Activated CD4-positive, alpha-beta T cell treated with anti-CD3 and anti-CD28 coated beads for 24 hours (primary cell): ENCODE results near the gene SPEM3.
A peak's percentile ranks its signal among the peaks of the same experiment; 100 is the strongest.

Experiments used
- DNase-seq, 2 donors: peaks; one replicate each; pipeline ENCODE4 v3.0.0-alpha.2; 2020; ENCODE audit warnings: low read depth in 2 of 2

SPEM3 gene

DNA sequence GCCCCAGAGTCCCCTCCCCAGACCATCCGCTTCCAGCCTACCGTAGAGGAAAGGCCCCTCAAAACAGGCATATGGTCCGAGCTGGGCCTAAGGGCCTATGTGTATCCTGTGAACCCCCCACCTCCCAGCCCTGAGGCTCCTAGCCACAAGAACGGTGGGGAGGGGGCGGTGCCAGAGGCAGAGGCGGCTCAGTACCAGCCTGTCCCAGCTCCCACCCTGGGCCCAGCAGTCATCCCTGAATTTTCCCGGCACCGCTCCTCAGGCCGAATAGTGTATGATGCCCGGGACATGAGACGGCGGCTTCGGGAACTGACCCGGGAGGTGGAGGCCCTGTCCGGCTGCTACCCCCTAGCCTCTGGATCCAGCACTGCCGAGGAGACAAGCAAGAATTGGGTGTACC, 7.5 kb upstream of the SPEM3 start:
- no peak for DNase-seq

DNA sequence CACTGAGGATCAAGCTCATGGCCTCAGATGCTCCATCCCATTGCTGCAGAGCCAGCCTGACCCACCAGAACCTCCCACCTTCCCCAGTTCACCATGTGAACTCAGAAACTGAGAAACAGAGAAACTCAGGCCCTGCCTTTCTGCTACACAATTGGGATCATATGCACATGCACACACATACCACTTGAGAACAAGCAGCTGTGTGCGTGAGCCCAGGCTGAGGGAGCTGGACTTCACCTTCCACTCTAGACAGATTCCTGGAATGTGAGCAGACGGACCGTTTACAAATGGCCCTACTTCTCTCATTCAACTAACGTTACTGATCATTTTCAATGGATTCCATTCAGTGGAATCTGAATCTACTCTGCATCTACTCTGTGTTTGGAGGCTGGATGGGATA, 5.0 kb upstream of the SPEM3 start:
- no peak for DNase-seq

DNA sequence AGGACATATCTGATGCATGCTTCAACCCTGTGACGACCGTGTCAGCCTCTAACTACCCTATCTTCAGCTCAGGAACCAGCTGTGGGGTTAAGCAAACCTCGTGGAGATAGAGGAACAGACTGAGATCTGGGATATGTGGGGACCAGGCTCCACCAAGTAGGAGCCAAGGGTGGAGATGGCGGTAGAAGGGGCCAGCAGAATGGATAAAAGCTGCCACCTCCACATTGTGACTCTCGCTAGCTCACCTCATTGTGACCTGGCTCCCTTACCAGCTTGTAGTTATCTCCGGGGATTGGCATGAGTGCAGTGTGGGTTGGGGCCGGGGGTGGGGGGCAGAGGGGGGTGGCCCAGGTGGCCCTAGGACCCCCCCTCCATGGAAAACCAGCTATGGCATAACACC, 3.3 kb upstream of the SPEM3 start, which contains the start of gene SPEM2:
SPEM2 (plus strand) TSS at position 301 of the 400 bp plus-strand sequence; CDS start at position 374, 73 bp downstream.
- no peak for DNase-seq

DNA sequence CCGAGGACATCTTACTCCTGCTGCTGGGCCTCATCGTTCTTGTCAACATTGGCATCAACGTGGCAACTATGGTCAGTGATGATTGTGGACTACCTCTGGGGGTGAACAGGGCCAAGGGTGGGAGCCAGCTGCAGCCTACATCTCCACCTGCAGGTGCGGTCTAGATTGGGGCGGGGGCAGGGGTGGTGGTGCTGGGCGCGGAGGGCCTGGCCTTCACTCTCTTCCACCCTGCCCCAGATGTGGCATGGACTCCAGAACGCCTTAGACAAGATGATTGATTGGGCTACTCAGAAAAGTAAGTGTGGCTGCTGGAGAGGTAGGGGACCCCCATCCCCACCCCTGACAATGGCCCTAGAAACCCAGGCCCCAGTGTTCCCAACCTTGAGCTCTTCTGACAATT, 2.9 kb upstream of the SPEM3 start:
- no peak for DNase-seq

DNA sequence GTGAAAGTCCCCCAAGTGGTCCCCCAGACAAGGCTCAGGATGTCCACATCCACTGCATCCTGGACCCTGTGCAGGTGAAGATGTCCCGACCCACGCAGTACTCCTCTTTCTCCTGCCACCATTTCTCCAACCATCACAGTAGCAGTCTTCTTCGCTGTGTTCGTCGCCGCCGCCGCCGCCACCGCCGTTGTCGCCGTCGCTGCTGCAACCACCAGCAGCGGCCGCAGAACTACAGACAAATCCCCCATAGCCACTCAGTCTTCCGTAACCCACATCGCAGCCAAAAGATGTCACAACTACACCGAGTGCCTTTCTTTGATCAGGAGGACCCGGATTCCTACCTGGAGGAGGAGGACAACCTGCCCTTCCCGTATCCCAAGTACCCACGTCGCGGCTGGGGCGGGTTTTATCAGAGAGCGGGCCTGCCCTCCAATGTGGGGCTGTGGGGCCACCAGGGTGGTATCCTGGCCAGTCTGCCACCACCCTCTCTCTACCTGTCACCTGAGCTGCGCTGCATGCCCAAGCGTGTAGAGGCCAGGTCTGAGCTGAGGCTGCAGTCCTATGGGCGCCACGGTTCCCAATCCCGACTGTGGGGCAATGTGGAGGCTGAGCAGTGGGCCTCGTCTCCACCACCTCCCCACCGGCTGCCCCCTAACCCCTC, 2.3 kb upstream of the SPEM3 start:
- no peak for DNase-seq

DNA sequence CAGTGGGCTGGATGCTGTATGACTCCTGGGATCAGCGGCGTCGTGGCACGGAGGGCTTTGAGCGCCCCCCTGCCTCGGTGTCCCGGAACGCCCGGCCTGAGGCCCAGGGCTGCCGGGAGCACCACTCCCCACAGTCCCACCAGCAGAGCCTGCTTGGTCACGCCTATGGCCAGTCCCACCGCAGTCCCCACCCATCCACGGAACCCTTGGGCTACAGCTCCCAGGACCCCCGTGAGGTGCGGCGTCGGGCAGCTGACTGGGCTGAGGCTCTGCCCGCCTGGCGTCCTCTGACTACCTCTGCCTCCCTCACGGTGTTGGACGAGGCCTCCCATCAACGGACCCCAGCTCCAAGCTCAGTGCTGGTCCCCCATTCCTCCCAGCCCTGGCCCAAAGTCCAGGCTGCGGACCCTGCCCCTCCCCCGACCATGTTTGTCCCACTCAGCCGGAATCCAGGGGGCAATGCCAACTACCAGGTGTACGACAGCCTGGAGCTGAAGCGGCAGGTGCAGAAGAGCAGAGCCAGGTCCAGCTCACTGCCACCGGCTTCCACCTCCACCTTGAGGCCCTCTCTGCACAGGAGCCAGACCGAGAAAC, 1.7 kb upstream of the SPEM3 start:
- no peak for DNase-seq

DNA sequence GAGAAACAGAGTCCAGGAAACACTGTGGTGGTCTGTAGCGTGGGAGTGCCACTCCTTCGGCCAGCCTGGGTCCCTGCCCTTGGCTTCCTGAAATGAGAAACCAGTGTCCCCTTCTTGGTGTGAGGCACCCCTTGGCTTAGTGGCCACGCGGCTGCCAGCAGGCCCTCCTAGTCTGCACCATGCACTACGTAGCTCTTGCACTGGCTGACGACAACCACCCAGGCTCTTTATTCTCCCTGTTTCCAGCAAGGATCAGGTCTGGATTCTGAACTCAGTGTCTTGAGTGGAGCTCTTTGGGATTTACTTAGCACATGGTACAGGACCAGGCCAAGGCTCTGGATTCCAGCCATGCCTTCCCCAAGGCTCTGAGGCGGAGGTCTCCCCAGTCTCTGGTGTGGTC, 1.1 kb upstream of the SPEM3 start:
- DNase-seq, result no peak

DNA sequence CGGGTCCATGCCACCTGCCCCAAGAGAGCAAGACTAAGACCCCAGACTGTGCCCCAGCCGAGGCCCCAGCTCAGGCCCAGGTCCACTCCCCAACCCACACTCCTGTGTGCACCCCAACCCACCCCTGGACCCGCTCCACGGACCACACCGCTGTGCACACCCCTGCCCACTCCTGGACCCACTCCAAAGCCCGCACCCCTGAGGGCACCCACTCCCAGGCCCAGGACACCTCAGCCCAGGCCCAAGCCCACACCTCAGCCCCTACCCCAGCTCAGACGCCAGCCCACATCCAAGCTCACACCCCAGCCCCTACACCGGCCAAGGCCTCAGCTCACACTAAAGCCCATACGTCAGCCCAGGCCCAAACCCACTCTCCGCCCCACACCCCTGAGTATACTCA, 1.1 kb downstream of the SPEM3 start:
- no peak for DNase-seq

DNA sequence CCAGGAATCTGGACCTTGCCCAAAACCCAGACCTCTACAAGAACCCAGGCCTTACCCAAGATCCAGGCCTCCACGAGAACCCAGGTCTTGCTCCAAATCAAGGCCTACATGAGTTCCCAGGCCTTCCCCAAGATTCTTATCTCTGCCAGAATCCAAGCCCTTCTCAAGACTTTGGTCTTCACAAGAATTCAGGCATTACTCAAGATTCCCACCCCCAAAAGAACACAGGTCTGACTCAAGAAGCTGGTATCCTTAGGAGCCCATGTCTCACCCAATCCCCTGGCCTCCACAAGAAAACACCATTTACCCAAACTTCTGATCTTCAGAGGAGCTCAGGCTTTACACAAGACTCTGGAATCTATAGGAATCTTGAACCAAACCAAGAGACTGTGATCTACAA, 2.6 kb downstream of the SPEM3 start:
- DNase-seq, result no peak

DNA sequence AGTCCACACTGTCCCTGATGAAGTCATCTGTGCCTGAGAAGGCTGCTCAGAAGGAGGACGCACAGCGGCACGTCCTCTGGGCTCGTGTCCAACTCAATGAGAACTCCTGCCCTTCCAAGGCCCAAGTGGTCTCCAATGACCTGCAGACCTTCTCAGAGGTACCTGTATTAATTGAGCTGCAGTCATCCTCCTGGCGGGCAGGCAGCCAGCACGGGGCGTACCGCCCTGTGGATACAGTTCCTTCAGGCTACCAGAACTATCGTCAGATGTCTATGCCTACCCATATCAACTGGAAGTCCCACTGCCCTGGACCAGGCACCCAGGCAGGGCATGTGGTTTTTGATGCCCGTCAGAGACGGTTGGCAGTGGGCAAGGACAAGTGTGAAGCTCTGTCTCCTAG, 3.6 kb downstream of the SPEM3 start:
- no peak for DNase-seq

DNA sequence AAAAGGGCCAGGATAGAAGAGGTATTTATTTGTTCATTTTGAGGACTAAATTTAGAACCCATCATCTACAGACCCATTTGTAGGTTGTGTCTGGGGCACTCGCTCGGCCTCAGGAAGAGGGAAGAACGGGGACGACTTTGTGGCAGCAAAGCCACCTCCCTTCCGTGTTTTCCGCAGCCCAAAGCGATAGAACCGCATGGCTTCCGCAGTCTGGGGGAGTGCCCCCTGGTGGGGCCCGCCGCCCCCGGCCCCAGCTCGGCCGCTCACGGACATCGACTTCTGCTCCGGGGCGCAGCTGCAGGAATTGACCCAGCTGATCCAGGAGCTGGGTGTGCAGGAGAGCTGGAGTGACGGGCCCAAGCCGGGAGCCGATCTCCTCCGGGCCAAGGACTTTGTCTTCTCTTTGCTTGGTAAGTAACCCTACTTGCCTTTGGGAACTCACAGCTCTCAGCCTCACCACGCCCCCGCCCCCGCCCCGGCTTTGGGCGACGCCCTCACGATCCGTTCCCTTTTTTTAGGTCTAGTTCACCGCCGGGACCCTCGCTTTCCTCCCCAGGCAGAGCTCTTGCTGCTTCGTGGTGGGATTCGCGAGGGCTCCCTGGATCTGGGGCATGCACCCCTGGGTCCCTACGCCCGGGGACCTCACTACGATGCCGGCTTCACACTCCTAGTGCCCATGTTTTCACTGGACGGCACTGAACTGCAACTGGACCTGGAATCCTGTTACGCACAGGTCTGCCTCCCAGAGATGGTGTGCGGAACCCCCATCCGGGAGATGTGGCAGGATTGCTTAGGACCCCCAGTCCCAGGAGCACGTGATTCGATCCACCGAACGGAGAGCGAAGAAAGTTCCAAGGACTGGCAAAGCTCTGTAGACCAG, 7.3 kb downstream of the SPEM3 start:
- DNase-seq, result peak; percentile 29 to 40

DNA sequence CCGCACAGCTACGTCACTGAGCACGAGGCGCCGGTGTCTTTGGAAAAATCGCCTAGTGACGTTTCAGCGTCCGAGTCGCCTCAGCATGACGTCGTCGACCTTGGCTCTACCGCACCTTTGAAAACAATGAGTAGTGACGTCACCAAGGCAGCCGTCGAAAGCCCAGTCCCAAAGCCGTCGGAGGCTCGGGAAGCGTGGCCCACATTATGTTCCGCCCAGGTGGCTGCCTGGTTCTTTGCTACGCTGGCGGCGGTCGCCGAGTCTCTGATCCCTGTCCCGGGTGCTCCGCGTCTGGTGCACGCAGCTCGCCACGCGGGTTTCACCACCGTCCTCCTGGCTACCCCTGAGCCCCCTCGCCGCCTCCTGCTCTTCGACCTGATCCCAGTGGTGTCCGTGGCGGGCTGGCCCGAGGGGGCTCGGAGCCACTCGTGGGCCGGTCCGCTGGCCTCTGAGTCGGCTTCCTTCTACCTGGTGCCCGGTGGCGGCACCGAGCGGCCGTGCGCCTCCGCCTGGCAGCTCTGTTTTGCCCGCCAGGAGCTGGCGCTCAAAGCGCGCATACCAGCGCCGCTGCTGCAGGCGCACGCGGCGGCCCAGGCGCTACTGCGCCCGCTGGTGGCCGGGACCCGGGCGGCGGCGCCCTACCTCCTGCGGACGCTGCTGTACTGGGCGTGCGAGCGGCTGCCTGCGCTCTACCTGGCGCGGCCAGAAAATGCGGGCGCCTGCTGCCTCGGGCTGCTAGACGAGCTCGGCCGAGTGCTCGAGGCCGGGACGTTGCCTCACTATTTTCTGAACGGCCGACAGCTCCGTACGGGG, 8.1 kb downstream of the SPEM3 start:
- DNase-seq, result peak; percentile 65 to 68

DNA sequence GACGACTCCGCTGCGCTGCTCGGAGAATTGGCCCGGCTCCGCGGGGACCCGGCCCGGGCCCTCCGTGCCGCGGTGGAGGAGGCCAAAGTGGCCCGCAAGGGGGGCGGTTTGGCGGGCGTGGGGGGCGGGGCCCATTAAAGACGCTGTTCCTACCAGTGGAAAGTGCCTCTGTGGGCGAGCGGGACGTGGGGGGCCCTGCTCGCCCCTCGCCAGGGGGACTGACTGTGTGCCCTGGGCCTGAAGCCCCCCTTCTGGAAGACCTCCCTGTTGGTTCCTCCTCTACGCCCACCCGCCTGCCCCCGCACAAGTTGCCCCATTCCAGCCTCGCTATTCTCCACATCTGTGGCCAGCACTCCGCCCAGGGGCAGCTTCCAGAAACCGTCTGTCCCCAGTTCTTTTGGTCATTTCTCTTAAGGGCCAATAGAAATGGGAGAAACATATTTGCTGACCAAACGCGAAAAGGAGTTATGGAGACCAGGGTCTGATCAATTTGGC, 8.8 kb downstream of the SPEM3 start:
- no peak for DNase-seq

DNA sequence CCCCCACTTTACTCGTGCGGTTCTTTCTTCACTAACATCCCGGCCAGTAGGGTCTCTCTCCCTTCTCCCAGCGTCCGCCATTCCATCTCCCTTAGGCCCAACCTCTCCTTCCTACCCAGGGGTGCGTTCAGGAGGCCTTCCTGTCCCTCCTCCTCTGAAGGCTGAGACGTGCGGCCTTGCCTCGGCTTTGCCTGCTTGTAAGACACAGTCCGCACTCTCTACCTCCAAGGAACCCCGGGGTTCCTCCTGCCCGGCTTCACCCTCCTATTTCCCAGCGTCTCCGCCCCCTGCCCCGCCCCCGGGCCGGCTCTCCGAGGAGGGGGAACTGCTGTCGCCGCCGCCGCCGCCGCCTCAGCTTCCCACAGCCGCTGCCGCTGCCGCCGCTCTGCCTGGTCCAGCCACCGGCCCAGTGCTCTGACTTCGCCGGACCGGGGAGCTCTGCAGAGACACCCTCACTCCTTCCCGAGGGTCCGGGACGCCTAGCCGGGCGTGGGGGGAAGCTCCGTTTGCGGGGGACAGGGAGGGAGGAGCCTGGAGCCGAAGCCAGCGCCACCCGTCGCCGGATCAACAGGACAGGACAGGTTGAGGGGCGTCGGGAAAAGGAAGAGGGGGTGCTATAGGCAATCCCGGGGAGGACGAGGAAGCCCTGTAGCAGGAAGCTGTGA, 9.4 kb downstream of the SPEM3 start:
- DNase-seq, result peak; percentile 45 to 63

DNA sequence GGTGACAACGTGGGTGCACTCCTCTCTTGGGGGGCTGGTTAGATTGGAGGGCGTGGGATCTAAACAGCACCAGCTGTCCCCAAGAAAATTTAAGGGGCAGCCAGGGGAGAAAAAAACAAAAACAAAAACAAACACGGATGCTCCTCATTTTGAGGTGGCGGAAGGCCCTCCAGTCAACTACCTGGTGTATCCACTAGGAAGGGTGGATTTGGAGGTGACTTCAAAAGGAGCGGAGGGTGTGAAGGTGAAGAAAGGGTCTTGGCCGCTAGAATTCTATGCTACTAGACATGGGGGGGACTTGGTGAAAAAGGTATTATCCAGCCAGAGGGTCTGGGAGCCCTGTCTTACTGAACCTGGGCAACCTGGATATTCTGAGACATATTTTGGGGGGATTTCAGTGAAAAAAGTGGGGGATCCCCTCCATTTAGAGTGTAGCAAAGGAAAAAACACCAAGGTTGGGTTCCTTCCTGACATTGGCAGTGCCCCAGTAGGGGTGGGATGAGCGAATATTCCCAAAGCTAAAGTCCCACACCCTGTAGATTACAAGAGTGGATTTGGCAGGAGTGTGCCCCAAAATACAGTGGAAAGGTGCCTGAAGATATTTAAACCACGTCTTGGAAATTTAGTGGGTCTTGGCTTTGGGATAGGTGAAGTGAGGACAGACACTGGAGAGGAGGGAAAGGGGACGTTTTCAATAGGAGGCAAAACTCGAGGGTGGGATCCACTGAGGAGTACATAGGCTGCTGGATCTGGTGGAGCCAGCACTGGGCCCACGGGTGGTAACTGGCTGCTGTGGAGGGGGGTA, 10.2 kb downstream of the SPEM3 start:
- DNase-seq, result no peak

DNA sequence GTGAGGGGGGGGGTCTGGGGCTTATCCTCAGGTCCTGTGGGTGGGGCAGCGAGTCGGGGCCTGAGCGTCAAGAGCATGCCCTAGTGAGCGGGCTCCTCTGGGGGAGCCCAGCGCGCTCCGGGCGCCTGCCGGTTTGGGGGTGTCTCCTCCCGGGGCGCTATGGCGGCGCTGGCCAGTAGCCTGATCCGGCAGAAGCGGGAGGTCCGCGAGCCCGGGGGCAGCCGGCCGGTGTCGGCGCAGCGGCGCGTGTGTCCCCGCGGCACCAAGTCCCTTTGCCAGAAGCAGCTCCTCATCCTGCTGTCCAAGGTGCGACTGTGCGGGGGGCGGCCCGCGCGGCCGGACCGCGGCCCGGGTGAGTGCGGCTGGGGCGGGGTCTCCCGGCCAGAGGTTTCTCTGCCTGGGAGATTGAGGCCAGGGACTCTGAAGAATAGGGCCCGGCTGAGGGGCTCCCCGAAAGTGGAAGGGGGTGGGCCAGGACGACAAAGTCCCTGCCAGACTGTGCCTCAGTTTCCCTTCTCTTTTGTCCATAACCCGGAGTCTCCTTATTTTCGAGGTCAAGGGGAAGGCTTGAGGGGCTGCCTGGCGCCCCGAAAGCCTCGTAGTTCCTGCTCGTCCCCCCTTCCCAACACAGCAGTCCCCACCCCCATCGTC, 10.9 kb downstream of the SPEM3 start, which contains the start of gene FGF11:
FGF11 (plus strand) TSS at position 51 of the 651 bp plus-strand sequence; CDS start at position 160, 109 bp downstream.
- DNase-seq, result no peak

DNA sequence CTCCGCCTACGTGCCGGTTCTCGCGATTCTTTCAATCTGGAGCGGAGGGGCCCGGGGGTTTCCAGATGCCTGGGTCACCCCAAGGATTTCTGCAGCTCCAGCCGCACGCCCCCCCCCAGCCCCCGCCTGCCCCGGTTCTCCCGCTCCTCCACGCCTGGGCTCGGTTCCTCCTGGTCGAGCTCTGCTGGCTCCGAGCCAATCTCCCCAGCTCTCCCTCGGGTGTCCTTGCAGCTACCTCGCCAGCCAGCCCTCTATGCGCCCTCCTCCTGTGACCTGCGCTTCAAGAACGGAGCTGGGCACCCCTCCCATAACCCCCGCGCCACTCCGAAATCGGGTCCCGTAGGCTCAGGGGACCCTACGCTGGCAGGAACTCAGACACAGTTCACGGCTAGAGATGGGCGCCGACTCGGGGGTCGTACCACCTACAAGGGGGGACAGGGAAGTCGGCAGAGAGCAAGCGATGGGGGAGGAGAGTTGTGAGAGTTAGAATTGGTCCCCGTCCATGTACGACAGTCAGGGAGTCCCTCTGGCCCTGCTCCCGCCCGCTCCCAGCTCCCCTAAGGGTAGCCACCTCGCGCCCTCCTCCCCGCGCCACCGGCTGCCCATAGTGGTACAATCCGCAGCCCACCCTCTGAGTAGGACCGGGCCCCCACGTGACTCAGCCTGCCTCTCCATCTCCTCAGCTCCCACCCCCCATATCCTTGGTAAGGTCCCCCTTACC, 11.6 kb downstream of the SPEM3 start:
- peak in 1 of 2 donors; percentile 48 for DNase-seq

DNA sequence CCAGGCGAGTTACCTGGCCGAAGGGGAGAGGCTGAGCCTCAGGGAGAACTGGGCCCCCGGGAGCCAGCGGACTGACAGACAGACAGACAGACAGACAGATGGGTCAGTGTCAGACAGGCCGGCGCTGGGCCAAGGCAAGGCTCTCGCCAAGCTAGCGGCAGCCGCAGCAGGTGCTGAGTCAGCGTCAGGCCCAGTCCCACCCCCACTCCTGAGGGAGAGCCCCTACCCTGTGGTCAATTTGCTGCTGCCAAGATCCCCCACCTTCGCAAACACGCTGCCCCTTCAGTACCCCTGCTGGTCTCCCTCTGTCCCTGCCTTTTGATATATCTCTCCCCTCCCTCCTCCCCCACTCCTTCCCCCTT, 12.2 kb downstream of the SPEM3 start:
- DNase-seq, result no peak

DNA sequence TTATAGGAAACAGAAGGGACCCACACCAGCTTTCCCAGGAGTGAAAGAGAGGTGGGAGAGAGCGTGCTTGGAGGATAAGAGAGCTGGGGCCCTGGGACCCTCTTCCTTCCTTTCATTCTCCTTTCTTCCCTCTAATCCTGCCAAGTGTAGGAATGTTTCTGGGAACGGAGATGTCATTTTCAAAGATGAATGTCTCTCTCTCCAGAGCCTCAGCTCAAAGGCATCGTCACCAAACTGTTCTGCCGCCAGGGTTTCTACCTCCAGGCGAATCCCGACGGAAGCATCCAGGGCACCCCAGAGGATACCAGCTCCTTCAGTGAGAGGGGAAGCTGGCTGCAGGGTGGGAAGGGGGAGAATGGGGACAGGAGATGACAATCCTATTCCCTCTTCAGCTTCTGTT, 12.6 kb downstream of the SPEM3 start:
- DNase-seq, result no peak
